LNCAP (cell line): Measurements from ENCODE around the gene TXNL1.

Experiments used
- CTCF ChIP-seq: fragments of 450-650 bp; IDR thresholded peaks from 2 replicates; pipeline ENCODE4 v1.5.1; 2017; ENCODE audit warnings: mild to moderate bottlenecking

Gene TXNL1

GRCh38 chr18:56662502-56662901, 24.1 kb upstream of the TXNL1 start:
- no peak for TF ChIP-seq CTCF

GRCh38 chr18:56662063-56662408, 23.6 kb upstream of the TXNL1 start:
- TF ChIP-seq CTCF, result no peak

GRCh38 chr18:56661360-56662062, 23.1 kb upstream of the TXNL1 start:
- TF ChIP-seq CTCF, result no peak

GRCh38 chr18:56660655-56661054, 22.3 kb upstream of the TXNL1 start:
- TF ChIP-seq CTCF, result no peak

GRCh38 chr18:56659111-56659510, 20.7 kb upstream of the TXNL1 start:
- no peak for TF ChIP-seq CTCF

GRCh38 chr18:56658261-56658660, 19.9 kb upstream of the TXNL1 start:
- no peak for TF ChIP-seq CTCF

- no peak for TF ChIP-seq CTCF
Measured at GRCh38 chr18:56652802-56653201, 14.4 kb upstream of the TXNL1 start.

- TF ChIP-seq CTCF, result no peak
Measured at GRCh38 chr18:56651771-56652092, 13.3 kb upstream of the TXNL1 start.
